Measurements from ENCODE around the gene HSPA6. TPM values are rescaled to one million over a fixed set of nuclear protein-coding genes. Genes with fewer than 3 reads are reported as not detected.

HSPA6 gene
- total RNA-seq, 1 experiment from 2014 or later: 0.44 TPM

DNA sequence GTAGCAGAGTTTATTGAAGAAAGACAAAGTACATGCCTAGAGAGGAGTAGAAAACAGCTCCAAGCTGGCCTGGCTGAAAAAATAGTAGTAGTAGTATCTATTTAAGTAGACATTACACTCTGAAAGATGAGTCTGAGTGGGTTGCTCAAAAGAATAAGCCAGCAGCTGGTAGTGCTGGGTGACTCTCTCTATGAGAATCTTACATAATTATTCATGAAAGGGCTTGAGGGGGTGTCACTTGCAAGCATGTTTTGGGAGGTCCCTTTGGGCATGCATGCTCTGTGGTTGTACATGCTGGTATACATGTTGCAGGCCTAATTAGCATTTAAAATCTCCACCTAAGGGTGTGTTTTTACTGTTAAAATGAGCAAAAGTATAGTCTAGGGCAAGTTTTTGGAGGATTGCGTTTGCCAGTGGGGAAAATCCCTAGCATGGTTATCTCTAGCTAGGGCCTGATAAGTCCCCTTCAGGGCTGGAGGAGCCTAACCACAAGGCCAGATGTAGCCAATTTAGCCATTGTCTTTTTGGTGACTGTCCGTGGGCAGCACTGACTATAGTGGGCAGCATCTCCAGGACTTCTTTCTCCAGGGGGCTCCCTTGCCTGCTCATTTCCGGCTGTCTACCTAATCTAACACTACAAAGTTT is 30.1 kb upstream of the HSPA6 start:
- ATAC-seq (no peak), DNase-seq (ENCODE audit: low read depth, low spot score) (no peak)
- no peak overlapping the region for H3K4me3 ChIP-seq (ENCODE audit: low read depth in 2 of 2, low read length in 2 of 2)
- POLR2A ChIA-PET: no interaction called here
- H3K9me3 ChIP-seq (ENCODE audit: control insufficient read depth, insufficient read depth, low read depth, low read length): no peaks in the 10 kb centered on the region
- in situ Hi-C loops (cut with HindIII; ENCODE audit: low pct_unique_long_range_greater_than_20kb, low sequenced_read_pairs) (no loop called here), intact Hi-C loops (cut with micrococcal nuclease; ENCODE audit: unreplicated experiment) (no loop called here)
- H3K27ac ChIP-seq (ENCODE audit: low read length): no peak overlapping the region
- no peak for TF ChIP-seq REST (IDR thresholded peaks at IDR 0.05; ENCODE audit: insufficient read depth in 1 of 2, low read depth in 2 of 2, low read length in 1 of 2)
- no peak for TF ChIP-seq CTCF (IDR thresholded peaks at IDR 0.05)
- no peak for TF ChIP-seq SIN3A (IDR thresholded peaks at IDR 0.05; ENCODE audit: borderline replicate concordance, insufficient read depth, low read depth, low read length)
- no peak for TF ChIP-seq POLR2AphosphoS5 (IDR thresholded peaks at IDR 0.05; ENCODE audit: low read depth, low read length)
- no peak for TF ChIP-seq TCF7L2 (IDR thresholded peaks at IDR 0.05; ENCODE audit: low read depth, low read length)
- no TSS peak for BruUV-seq (replicated peaks)
- peaks cover 25% of the 10 kb centered on the region for H3K27me3 ChIP-seq (ENCODE audit: control insufficient read depth, insufficient read depth, low read length)
- CTCF ChIA-PET: no interaction called here
- H3K36me3 ChIP-seq (ENCODE audit: control insufficient read depth, insufficient read depth, low read length): no peaks in the 10 kb centered on the region
- H3K4me1 ChIP-seq (ENCODE audit: control insufficient read depth, insufficient read depth, low read length): no peaks in the 10 kb centered on the region

DNA sequence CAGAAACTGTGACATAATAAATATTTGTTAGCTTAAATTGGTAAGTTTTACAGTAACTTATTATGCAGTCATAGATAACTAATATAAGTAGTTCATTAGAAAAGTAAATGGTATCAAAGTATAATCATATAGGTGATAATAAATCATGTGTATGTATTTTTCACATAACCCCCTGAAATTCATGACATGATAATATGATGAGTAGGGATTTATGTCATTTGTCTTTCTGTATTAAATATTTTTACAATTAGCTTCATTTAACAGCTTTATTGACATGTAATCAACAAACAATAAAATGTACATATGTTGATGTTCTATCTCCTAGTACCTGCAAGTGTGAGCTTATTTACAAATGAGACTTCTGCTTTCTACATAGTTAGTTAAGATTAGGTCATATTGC is 28.9 kb upstream of the HSPA6 start:
- no TSS peak for BruUV-seq (replicated peaks)
- CTCF ChIA-PET: interaction anchor here (0.7 kb wide), 1 partner anchor 246 kb away, joined by 4 read pairs; no protein-coding TSS in a partner anchor

More for the DNA sequence above, 28.9 kb upstream of the HSPA6 start:
- ATAC-seq (no peak), DNase-seq (ENCODE audit: low read depth, low spot score) (no peak)
- intact Hi-C loops (cut with micrococcal nuclease; ENCODE audit: unreplicated experiment) (no loop called here), in situ Hi-C loops (cut with HindIII; ENCODE audit: low pct_unique_long_range_greater_than_20kb, low sequenced_read_pairs) (no loop called here)
- Histone ChIP-seq H3K36me3 (ENCODE audit: control insufficient read depth, insufficient read depth, low read length) (no peaks in the 10 kb centered on the region), H3K27ac (ENCODE audit: low read length) (no peak overlapping the region), H3K4me3 (ENCODE audit: low read depth in 2 of 2, low read length in 2 of 2) (no peak overlapping the region), H3K9me3 (ENCODE audit: control insufficient read depth, insufficient read depth, low read depth, low read length) (no peaks in the 10 kb centered on the region), H3K27me3 (ENCODE audit: control insufficient read depth, insufficient read depth, low read length) (peaks cover 23% of the 10 kb centered on the region), H3K4me1 (ENCODE audit: control insufficient read depth, insufficient read depth, low read length) (no peaks in the 10 kb centered on the region)
- TF ChIP-seq TCF7L2 (IDR thresholded peaks at IDR 0.05; ENCODE audit: low read depth, low read length): no peak
- TF ChIP-seq POLR2AphosphoS5 (IDR thresholded peaks at IDR 0.05; ENCODE audit: low read depth, low read length): no peak
- TF ChIP-seq CTCF (IDR thresholded peaks at IDR 0.05): no peak
- no peak for TF ChIP-seq REST (IDR thresholded peaks at IDR 0.05; ENCODE audit: insufficient read depth in 1 of 2, low read depth in 2 of 2, low read length in 1 of 2)
- no peak for TF ChIP-seq SIN3A (IDR thresholded peaks at IDR 0.05; ENCODE audit: borderline replicate concordance, insufficient read depth, low read depth, low read length)
- POLR2A ChIA-PET: no interaction called here

Measured in Panc1 (cell line).